ENCODE results near the gene PTH2. TPM values are rescaled to one million over a fixed set of nuclear protein-coding genes. Genes with fewer than 3 reads are reported as not detected.

PTH2 gene
- polyA plus RNA-seq, 1 donor from 2014 or later: not detected

DNA sequence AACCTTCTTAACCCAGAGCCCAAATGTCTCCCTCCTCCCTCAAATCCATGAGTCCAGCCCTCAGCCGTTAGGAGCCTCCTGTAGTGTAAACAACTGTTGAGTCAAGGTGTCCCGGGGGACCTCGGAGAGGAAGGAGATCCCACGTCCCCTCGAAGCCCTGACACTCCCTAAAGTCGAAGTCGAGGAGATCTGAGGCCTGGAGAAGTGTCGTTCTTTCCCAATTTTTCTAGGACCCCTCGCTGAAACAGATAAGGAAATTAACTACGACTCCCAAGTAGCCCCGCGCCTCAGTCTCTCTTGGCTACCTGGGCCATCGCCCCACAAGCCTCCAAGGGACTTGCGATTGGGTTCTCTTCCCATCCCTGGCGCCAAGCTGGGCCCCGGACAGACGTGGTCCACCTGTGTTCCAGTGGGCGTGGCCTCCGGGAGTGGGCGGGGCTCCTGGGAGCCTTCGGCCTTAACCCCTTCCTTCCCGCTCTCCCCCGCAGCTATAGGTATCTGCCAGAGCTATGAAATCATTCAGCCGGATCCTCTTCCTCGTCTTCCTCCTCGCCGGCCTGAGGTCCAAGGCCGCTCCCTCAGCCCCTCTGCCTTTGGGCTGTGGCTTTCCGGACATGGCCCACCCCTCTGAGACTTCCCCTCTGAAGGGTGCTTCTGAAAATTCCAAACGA, 2.8 kb upstream of the PTH2 start:
- H3K9me2 ChIP-seq (ENCODE audit: insufficient read depth, low read length): no peaks in the 10 kb centered on the region
- no peaks in the 10 kb centered on the region for H3K9me3 ChIP-seq (ENCODE audit: low read length)
- TF ChIP-seq MXI1 (conservative IDR thresholded peaks at IDR 0.05; ENCODE audit: poor library complexity, severe bottlenecking) (no peak), POLR2AphosphoS5 (IDR thresholded peaks at IDR 0.05) (no peak), SMC3 (conservative IDR thresholded peaks at IDR 0.05; ENCODE audit: poor library complexity) (no peak), EZH2 (IDR thresholded peaks at IDR 0.05; ENCODE audit: borderline replicate concordance, insufficient read depth, low read length, poor library complexity, severe bottlenecking) (no peak), RAD21 (conservative IDR thresholded peaks at IDR 0.05) (no peak)
- TF ChIP-seq, protein P1, sequence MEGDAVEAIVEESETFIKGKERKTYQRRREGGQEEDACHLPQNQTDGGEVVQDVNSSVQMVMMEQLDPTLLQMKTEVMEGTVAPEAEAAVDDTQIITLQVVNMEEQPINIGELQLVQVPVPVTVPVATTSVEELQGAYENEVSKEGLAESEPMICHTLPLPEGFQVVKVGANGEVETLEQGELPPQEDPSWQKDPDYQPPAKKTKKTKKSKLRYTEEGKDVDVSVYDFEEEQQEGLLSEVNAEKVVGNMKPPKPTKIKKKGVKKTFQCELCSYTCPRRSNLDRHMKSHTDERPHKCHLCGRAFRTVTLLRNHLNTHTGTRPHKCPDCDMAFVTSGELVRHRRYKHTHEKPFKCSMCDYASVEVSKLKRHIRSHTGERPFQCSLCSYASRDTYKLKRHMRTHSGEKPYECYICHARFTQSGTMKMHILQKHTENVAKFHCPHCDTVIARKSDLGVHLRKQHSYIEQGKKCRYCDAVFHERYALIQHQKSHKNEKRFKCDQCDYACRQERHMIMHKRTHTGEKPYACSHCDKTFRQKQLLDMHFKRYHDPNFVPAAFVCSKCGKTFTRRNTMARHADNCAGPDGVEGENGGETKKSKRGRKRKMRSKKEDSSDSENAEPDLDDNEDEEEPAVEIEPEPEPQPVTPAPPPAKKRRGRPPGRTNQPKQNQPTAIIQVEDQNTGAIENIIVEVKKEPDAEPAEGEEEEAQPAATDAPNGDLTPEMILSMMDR (IDR thresholded peaks at IDR 0.05; ENCODE audit: poor library complexity, severe bottlenecking): no peak
- TF ChIP-seq, protein P2, sequence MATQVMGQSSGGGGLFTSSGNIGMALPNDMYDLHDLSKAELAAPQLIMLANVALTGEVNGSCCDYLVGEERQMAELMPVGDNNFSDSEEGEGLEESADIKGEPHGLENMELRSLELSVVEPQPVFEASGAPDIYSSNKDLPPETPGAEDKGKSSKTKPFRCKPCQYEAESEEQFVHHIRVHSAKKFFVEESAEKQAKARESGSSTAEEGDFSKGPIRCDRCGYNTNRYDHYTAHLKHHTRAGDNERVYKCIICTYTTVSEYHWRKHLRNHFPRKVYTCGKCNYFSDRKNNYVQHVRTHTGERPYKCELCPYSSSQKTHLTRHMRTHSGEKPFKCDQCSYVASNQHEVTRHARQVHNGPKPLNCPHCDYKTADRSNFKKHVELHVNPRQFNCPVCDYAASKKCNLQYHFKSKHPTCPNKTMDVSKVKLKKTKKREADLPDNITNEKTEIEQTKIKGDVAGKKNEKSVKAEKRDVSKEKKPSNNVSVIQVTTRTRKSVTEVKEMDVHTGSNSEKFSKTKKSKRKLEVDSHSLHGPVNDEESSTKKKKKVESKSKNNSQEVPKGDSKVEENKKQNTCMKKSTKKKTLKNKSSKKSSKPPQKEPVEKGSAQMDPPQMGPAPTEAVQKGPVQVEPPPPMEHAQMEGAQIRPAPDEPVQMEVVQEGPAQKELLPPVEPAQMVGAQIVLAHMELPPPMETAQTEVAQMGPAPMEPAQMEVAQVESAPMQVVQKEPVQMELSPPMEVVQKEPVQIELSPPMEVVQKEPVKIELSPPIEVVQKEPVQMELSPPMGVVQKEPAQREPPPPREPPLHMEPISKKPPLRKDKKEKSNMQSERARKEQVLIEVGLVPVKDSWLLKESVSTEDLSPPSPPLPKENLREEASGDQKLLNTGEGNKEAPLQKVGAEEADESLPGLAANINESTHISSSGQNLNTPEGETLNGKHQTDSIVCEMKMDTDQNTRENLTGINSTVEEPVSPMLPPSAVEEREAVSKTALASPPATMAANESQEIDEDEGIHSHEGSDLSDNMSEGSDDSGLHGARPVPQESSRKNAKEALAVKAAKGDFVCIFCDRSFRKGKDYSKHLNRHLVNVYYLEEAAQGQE (IDR thresholded peaks at IDR 0.05; ENCODE audit: borderline replicate concordance): no peak
- no peak overlapping the region for H3K9ac ChIP-seq (ENCODE audit: low read length)
- no peak overlapping the region for H3K4me2 ChIP-seq (ENCODE audit: low read length)
- H3K36me3 ChIP-seq (ENCODE audit: insufficient read depth, low read length): no peaks in the 10 kb centered on the region
- no peak overlapping the region for H3K4me3 ChIP-seq (ENCODE audit: low read length)
- no peaks in the 10 kb centered on the region for H3K79me2 ChIP-seq (replicated peaks; ENCODE audit: insufficient read depth, low read length)
- H3F3A ChIP-seq (ENCODE audit: insufficient read depth, low read length, poor library complexity, severe bottlenecking): no peaks in the 10 kb centered on the region
- H3K27me3 ChIP-seq (ENCODE audit: insufficient read depth, low read depth, low read length): peaks cover 73% of the 10 kb centered on the region
- H2AFZ ChIP-seq (ENCODE audit: low read depth, low read length): no peak overlapping the region
- H3K27ac ChIP-seq (ENCODE audit: low read length): no peak overlapping the region
- no peaks in the 10 kb centered on the region for H4K20me1 ChIP-seq (ENCODE audit: insufficient read depth)

DNA sequence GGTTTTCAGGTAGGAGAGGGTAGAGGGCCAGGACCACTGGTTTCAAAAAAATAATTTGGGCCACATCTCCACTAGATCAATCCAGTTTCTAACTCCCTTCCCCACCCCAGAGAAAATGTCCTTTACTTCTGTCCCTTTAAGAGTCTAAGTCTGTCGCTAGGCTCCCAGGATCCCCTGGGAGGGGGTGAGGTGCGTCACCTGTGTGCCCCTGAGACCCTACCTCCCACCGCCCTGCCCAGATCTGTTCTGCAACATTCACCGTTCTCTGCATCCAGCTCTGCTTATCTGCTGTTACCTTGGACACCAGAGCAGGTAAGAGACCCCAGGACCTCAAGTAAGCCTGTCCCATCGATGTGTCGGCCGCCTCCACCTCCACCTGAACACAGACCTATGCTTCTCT, 1.9 kb upstream of the PTH2 start, which contains the start of gene GFY:
GFY (plus strand) TSS at position 211 of the 400 bp plus-strand sequence. CDS start 1,043 bp downstream, outside the sequence.
- H3K27ac ChIP-seq (ENCODE audit: low read length): no peak within 1 kb of the TSS
- H4K20me1 ChIP-seq (ENCODE audit: insufficient read depth): no peaks in the 10 kb centered on the region
- no peak within 1 kb of the TSS for H3K4me3 ChIP-seq (ENCODE audit: low read length)
- H3K4me2 ChIP-seq (ENCODE audit: low read length): no peak within 1 kb of the TSS
- no peaks in the 10 kb centered on the region for H3K36me3 ChIP-seq (ENCODE audit: insufficient read depth, low read length)
- TF ChIP-seq TAF1 (IDR thresholded peaks at IDR 0.05; ENCODE audit: low read depth) (no peak), RAD21 (conservative IDR thresholded peaks at IDR 0.05) (no peak), EP300 (conservative IDR thresholded peaks at IDR 0.05; ENCODE audit: poor library complexity, severe bottlenecking) (no peak), MXI1 (conservative IDR thresholded peaks at IDR 0.05; ENCODE audit: poor library complexity, severe bottlenecking) (no peak), POLR2AphosphoS5 (IDR thresholded peaks at IDR 0.05) (no peak), SMC3 (conservative IDR thresholded peaks at IDR 0.05; ENCODE audit: poor library complexity) (no peak), EZH2 (IDR thresholded peaks at IDR 0.05; ENCODE audit: borderline replicate concordance, insufficient read depth, low read length, poor library complexity, severe bottlenecking) (no peak)
- TF ChIP-seq, protein P2 (IDR thresholded peaks at IDR 0.05; ENCODE audit: borderline replicate concordance): no peak
- TF ChIP-seq, protein P1 (IDR thresholded peaks at IDR 0.05; ENCODE audit: poor library complexity, severe bottlenecking): no peak
- no peaks in the 10 kb centered on the region for H3K9me3 ChIP-seq (ENCODE audit: low read length)
- H3K9me2 ChIP-seq (ENCODE audit: insufficient read depth, low read length): no peaks in the 10 kb centered on the region
- H3F3A ChIP-seq (ENCODE audit: insufficient read depth, low read length, poor library complexity, severe bottlenecking): no peaks in the 10 kb centered on the region
- peaks cover 82% of the 10 kb centered on the region for H3K27me3 ChIP-seq (ENCODE audit: insufficient read depth, low read depth, low read length)
- no peaks in the 10 kb centered on the region for H3K79me2 ChIP-seq (replicated peaks; ENCODE audit: insufficient read depth, low read length)
- H2AFZ ChIP-seq (ENCODE audit: low read depth, low read length): no peak within 1 kb of the TSS
- H3K9ac ChIP-seq (ENCODE audit: low read length): no peak within 1 kb of the TSS

Measured in neural cell (in vitro differentiated cells).